GM13976 (cell line): Measurements from ENCODE around the gene PGF.

Source experiments
- DNase-seq: peaks from one replicate; pipeline ENCODE4 v3.0.0; 2012; ENCODE audit warnings: low spot score
- in situ Hi-C: fragments of 300-500 bp; cut with MboI; formaldehyde crosslinking; loops from one replicate; pipeline ENCODE4 v1.12.0; 2022; ENCODE audit warnings: low sequenced_read_pairs, mixed read lengths, inconsistent platforms; ENCODE audit not compliant: unreplicated experiment
- TF ChIP-seq, protein P1 (sequence below): IDR thresholded peaks from 2 replicates; pipeline ENCODE4 v1.5.1; 2012; ENCODE audit warnings: borderline replicate concordance, mild to moderate bottlenecking; ENCODE audit not compliant: insufficient read depth; ENCODE audit errors: extremely low read depth, missing control alignments, control extremely low read depth

The PGF gene

DNA sequence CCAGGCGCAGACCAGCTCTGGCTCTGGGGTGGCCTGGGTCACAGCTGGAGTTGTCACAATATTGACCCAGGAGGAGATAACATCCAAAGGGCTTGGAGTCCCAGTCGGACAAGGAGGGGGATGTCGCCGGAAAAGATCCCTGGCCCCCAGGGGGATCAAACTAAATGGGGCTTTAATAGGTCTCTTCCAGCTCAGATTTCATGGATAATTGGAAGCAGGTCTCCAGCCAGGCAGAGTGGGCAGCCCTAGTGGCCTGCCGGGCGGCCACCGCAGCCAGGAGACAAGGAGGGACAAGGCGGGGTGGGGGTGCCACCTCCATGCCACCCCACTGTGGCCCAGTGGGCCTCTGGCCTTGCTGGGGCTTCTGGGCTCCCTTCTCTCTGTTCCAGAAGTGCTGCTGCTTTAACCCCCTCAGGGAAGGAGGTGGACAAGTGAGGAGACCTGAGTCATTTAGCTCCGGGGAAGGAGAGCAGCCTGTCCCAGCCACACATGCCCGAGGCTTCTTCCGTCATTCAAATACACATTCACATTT is 23.1 kb upstream of the PGF start:
- in situ Hi-C loops: no loop called here
- DNase-seq: no peak
- TF ChIP-seq, protein P1, sequence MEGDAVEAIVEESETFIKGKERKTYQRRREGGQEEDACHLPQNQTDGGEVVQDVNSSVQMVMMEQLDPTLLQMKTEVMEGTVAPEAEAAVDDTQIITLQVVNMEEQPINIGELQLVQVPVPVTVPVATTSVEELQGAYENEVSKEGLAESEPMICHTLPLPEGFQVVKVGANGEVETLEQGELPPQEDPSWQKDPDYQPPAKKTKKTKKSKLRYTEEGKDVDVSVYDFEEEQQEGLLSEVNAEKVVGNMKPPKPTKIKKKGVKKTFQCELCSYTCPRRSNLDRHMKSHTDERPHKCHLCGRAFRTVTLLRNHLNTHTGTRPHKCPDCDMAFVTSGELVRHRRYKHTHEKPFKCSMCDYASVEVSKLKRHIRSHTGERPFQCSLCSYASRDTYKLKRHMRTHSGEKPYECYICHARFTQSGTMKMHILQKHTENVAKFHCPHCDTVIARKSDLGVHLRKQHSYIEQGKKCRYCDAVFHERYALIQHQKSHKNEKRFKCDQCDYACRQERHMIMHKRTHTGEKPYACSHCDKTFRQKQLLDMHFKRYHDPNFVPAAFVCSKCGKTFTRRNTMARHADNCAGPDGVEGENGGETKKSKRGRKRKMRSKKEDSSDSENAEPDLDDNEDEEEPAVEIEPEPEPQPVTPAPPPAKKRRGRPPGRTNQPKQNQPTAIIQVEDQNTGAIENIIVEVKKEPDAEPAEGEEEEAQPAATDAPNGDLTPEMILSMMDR: no peak

DNA sequence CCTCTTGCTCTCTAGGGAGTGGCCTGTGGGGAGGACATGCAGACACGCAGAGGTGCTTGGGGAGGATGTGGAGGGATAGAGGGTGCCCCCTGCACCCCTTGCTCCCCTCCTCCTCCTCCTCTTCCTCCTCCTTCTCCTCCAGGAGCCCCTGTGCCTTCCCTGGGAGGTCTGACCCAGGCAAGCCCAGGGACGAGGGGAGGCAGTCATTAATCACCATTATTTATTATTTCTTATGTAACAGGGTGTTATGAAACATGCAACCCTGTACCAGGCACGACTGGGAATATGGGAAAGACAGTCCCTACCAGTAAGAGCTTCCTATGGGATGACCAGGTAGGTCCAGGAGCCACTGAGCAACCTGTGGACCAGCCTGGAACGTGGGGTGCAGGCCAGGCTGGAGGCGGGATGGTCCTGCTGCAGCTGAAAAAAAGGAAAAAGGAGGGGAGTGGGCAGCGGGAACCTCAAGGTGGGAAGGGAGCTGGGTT is 22.5 kb upstream of the PGF start:
- in situ Hi-C loops: no loop called here
- TF ChIP-seq, protein P1: no peak

DNA sequence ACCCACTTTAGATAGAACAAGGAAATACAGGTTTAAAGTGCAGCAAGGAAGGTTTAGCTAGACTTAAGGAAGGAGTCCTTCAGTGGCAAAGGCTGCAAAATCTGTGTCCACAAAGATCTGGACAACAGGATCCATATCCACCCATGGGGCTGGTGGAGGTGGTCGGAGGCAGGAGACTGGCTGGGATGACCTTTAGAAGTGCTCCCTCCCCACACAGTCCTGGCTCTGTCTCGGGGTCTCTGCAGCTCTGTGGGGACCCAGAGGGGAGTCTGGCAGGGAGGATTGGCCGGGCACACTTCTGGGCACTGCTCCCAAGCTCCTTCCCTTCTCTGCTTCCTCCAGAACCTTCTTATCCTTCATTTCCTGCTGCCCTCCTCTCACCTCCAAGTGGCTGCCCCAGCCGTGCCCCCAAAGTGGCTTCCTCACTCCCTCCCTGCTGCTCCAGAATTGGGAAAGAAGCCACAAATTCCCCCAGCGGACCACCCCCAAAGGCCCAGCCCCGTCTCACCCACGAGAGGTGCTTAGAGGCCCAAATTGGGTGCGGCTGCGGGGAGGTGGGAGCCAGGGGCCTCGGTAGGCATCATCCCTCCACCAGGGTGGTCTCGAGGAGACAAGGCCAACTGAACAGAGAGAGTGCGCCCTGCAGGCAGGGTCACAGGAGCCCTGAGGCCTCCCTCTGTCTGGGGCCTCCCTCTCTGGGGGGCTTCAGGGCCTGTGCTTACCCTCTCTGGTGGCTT is 21.9 kb upstream of the PGF start:
- in situ Hi-C loops: no loop called here

More for the DNA sequence above, 22.5 kb upstream of the PGF start:
- no peak for DNase-seq

DNA sequence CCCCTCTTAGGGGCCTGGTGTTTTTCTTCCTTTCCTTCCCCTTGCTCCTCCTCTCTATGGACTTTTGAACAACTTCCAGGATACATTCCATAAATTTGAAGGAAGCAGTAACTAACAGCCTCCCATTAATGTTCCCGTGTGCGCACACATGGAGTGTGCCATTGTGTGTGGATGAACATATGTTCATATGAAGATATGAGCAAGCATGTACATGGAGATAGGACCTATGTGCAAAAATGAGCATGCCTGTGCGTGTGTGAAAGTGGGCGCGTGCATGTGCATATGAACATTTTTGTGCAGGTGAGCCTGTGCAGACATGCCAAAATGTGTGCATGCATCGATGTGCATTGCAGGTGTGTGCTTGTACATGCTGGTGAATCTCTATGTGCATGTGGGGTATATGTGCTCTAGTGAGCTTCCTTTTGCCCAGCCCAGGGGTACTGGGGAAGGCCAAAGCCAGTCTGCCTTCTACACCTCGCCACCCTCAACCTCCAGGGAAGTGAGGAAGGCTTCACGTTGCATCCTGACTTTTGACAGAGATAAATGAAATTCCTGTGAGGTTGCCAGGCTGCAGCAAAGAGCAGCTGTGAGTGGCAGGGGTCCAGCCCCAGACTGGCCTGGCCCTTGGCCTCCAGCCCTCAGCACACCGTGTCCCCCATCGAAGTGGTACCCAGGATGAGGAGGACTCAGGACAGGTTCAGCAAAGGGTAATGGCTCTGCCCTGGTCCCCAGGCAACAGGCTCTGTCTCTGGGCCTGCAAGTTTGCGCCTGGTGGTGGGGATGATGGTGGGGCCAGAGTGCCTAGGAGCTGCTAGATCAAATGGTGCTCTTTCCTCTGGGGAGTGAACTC is 21.1 kb upstream of the PGF start:
- in situ Hi-C loops: no loop called here
- DNase-seq: no peak
- TF ChIP-seq, protein P1: no peak

More for the DNA sequence above, 21.9 kb upstream of the PGF start:
- no peak for DNase-seq
- TF ChIP-seq, protein P1: no peak

DNA sequence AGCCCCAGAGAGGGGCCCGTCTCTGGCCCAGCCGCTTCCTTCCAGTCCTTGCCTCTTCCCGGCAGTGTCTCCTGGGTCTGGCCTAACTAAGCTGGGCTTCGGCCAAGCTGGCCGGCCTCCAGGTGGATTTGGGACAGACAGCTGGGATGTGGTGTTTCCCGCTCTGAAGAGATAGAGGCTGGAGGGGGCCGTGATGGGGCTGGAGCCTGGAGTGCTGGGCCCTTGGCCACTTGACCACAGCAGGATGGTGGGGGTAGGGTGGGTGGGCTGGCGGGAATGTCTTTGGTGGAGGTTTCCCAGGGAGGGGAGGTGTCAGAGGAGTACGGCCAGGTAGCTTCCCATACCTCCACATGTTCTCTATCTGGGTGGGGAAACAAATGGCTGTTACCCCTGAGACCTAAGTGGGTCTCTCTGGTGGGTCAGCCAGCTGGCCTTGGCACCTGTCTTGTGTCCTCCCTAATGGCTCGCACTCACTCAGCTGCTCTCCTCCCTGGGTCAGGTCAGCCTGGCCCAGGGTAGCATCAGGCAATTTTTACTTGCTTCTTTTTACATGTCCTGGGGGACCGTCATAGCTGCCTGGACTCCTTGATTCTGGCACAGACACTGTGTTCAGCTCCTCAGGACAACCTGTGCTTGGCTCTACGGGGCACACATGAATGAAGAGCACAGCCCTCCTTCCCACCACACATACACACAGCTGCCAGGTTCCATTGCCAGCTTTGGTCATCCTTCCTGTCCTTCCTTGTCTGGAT is 19.8 kb upstream of the PGF start:
- DNase-seq: no peak
- in situ Hi-C loops: no loop called here
- TF ChIP-seq, protein P1: no peak

DNA sequence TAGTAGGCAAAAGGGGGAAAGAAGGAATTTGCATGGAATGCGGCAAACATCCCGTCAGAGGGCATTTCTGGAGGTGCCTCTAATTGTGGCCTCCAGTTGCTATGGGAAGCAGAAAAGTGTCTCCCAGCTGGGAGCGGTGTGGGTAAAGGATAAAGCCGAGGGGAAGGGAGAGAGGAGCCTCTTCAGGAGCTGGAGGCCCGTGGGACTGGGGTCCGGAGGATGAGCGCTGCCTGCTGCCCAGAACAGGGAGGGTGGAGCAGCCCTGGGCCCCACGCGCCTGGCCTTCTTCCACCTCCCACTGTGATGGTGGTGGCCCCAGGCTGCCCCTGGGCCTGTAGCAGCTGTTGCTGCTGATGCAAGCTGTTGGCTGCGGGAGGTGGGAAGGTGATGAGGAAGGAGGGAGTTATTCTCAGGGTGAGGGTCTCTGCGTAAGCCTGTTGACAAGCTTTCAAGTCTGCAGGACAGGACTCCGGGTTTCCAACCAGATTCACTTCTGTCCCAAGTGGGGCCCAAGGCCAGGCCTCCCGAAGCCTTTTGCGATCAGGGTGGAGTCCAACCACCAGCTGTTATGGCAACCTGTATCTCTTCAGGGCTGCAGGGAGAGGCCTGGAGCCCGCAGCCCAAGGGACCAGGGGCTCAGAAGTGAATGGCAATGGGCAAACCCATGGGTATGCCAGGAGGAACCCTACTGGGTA is 19.1 kb upstream of the PGF start:
- no peak for DNase-seq
- in situ Hi-C loops: no loop called here
- TF ChIP-seq, protein P1: no peak
